Liver (tissue), 9 donors: Measurements from ENCODE around the gene TAMALIN. TPM values are rescaled to one million over a fixed set of nuclear protein-coding genes. Genes with fewer than 3 reads are reported as not detected.
A peak's percentile ranks its signal among the peaks of the same experiment; 100 is the strongest.

Experiments
- DNase-seq: peaks from one replicate; pipeline ENCODE4 v3.0.0-alpha.2; 2017; ENCODE audit warnings: low spot score
- H3K27ac ChIP-seq, 2 donors: one replicate each; pipeline ENCODE4 v1.7.0; 2013; ENCODE audit warnings: inconsistent platforms in 2 of 2, low read length in 2 of 2, control low read depth in 1 of 2, low read depth in 1 of 2, mild to moderate bottlenecking in 1 of 2
- H3K27me3 ChIP-seq, 4 donors: one replicate each; pipeline versions ENCODE4 v1.6.1 to v1.7.0; 2013; ENCODE audit warnings: low read length in 3 of 4, inconsistent platforms in 1 of 4, mild to moderate bottlenecking in 1 of 4, moderate library complexity in 1 of 4; ENCODE audit not compliant: control insufficient read depth in 4 of 4, insufficient read depth in 4 of 4
- H3K36me3 ChIP-seq, 4 donors: one replicate each; pipeline versions ENCODE4 v1.6.1 to v1.7.0; 2013; ENCODE audit warnings: low read length in 3 of 4, mild to moderate bottlenecking in 3 of 4, low read depth in 1 of 4, moderate library complexity in 1 of 4; ENCODE audit not compliant: control insufficient read depth in 4 of 4, insufficient read depth in 3 of 4
- H3K4me1 ChIP-seq, 4 donors: one replicate each; pipeline versions ENCODE4 v1.6.1 to v1.7.0; 2013; ENCODE audit warnings: low read length in 3 of 4, mild to moderate bottlenecking in 3 of 4, moderate library complexity in 1 of 4; ENCODE audit not compliant: control insufficient read depth in 4 of 4, insufficient read depth in 4 of 4
- H3K4me3 ChIP-seq, 3 donors: one replicate each; pipeline versions ENCODE4 v1.6.1 to v1.7.0; 2013; ENCODE audit warnings: low read length in 3 of 3, control low read depth in 1 of 3, low read depth in 1 of 3, mild to moderate bottlenecking in 1 of 3
- H3K9ac ChIP-seq, 2 donors: one replicate each; pipeline ENCODE4 v1.7.0; 2013; ENCODE audit warnings: low read length in 2 of 2, mild to moderate bottlenecking in 2 of 2, moderate library complexity in 2 of 2, control low read depth in 1 of 2, low read depth in 1 of 2
- H3K9me3 ChIP-seq, 4 donors: one replicate each; pipeline versions ENCODE4 v1.6.1 to v1.7.0; 2013; ENCODE audit warnings: low read length in 3 of 4; ENCODE audit not compliant: control insufficient read depth in 4 of 4
- EGR1 ChIP-seq, 2 donors: IDR thresholded peaks; 2 replicates each; pipeline ENCODE4 v1.6.1; 2016 to 2018; ENCODE audit warnings: antibody characterized with exemption in 2 of 2, low read depth in 2 of 2
- FOXA1 ChIP-seq: IDR thresholded peaks from 2 replicates; pipeline ENCODE4 v1.6.1; 2016; ENCODE audit warnings: antibody characterized with exemption
- FOXA2 ChIP-seq: IDR thresholded peaks from 2 replicates; pipeline ENCODE4 v1.6.1; 2016; ENCODE audit warnings: antibody characterized with exemption
- GABPA ChIP-seq, 2 donors: IDR thresholded peaks in 1 of 2; conservative IDR thresholded peaks in 1 of 2; 2 replicates each; pipeline ENCODE4 v1.6.1; 2016; ENCODE audit warnings: antibody characterized with exemption in 2 of 2, mild to moderate bottlenecking in 1 of 2, moderate library complexity in 1 of 2
- HNF4A ChIP-seq, 2 donors: conservative IDR thresholded peaks; 2 replicates each; pipeline ENCODE4 v1.6.1; 2016; ENCODE audit warnings: antibody characterized with exemption in 2 of 2, mild to moderate bottlenecking in 2 of 2
- HNF4G ChIP-seq: IDR thresholded peaks from 2 replicates; pipeline ENCODE4 v1.6.1; 2016; ENCODE audit warnings: antibody characterized with exemption
- JUND ChIP-seq, 2 donors: IDR thresholded peaks; 2 replicates each; pipeline ENCODE4 v1.6.1; 2016; ENCODE audit warnings: antibody characterized with exemption in 2 of 2
- NR2F2 ChIP-seq: IDR thresholded peaks from 2 replicates; pipeline ENCODE4 v1.6.1; 2016; ENCODE audit warnings: antibody characterized with exemption
- RAD21 ChIP-seq, 2 donors: IDR thresholded peaks; 2 replicates each; pipeline ENCODE4 v1.6.1; 2016; ENCODE audit warnings: antibody characterized with exemption in 2 of 2, mild to moderate bottlenecking in 2 of 2
- RXRA ChIP-seq, 2 donors: IDR thresholded peaks; 2 replicates each; pipeline ENCODE4 v1.6.1; 2017 to 2018; ENCODE audit warnings: antibody characterized with exemption in 2 of 2, mild to moderate bottlenecking in 1 of 2
- SP1 ChIP-seq: IDR thresholded peaks from 2 replicates; pipeline ENCODE4 v1.6.1; 2018; ENCODE audit warnings: antibody characterized with exemption, mild to moderate bottlenecking
- TAF1 ChIP-seq: conservative IDR thresholded peaks from 2 replicates; pipeline ENCODE4 v1.6.1; 2016; ENCODE audit warnings: antibody characterized with exemption, mild to moderate bottlenecking
- YY1 ChIP-seq: IDR thresholded peaks from 2 replicates; pipeline ENCODE4 v1.6.1; 2016; ENCODE audit warnings: antibody characterized with exemption, mild to moderate bottlenecking
- WGBS: extraction: QIAGEN DNeasy Blood & Tissue Kit; methylation state at CpG from one replicate; pipeline ENCODE4 v1.1.7; 2013; 5-methylcytosine and 5-hydroxymethylcytosine counted together
- polyA plus RNA-seq, 2 donors: library from polyadenylated mRNA; stranded (reverse) in 1 of 2; unstranded in 1 of 2; fragments of 200-250 nt in 1 of 2; fragments of >200 nt in 1 of 2; fragmentation: Nextera tagmentation in 1 of 2; extraction: Ambion mirVana in 1 of 2; gene quantifications; one replicate each; pipeline versions ENCODE4 v1.2.1 to v1.2.3, GENCODE V29; 2013 to 2015
- total RNA-seq, 2 donors: library from RNA; depleted of rRNA; stranded (reverse); fragments of >200 nt; gene quantifications; one replicate each; pipeline ENCODE4 v1.2.3, GENCODE V29; 2014
- TF ChIP-seq, protein P1 (sequence below): IDR thresholded peaks from 2 replicates; pipeline ENCODE4 v1.6.1; 2016; ENCODE audit warnings: antibody characterized with exemption
- TF ChIP-seq, protein P2 (sequence below): IDR thresholded peaks from 2 replicates; pipeline ENCODE4 v1.6.1; 2016; ENCODE audit warnings: antibody characterized with exemption
- TF ChIP-seq, protein P3 (sequence below): fragments of 150-350 bp; IDR thresholded peaks from 2 replicates; pipeline ENCODE4 v1.5.1; 2017; ENCODE audit warnings: improper control_type of control experiment, low read depth, low read length; ENCODE audit not compliant: missing input control
- TF ChIP-seq, protein P4 (sequence below): IDR thresholded peaks from 2 replicates; pipeline ENCODE4 v1.6.1; 2016; ENCODE audit warnings: antibody characterized with exemption
- TF ChIP-seq, protein P5 (sequence below): IDR thresholded peaks from 2 replicates; pipeline ENCODE4 v1.6.1; 2016; ENCODE audit warnings: antibody characterized with exemption, mild to moderate bottlenecking
- donor health status: healthy.
- donor health status: healthy.
- donor health status: healthy.
- donor health status: healthy.
- donor health status: healthy.

Gene TAMALIN
- total and polyA plus RNA-seq, 4 donors, result 1.1 to 9.9 (median 2.5) TPM

DNA sequence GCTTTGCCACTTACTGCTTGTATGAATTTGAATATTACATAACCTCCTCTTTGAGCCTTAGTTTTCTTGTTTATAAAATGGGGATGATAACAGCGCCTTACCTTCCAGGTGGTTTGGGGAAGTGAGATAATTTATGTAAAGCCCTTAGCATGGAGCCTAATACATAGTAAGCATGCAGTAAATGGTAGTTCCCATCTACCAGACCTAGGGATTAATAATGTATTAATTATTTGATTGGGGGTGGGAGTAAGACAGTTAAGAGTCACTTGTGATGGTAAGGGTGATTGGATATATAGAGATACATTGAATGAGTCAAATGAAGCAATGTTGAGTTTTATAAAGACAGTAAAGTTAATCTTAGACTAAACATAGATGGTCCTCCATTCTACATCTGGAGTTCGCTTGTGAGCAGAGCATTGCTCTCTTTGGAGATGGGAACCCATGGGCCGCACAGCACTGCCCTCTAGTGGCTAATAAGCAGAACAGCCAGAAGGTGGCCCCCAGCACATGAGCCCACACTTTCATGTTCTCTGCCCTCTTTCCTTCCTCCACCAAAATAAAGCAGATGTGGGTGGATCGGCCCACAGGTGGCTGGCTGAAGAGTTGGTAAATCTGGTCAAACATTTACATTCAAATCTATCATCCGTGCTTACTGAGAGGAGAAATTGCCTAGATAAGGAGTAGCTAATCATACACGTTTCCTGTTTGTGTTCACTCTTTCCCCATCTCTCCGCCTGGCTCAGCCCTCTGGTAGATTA, 26.5 kb upstream of the TAMALIN start (continued):
- no peak for TF ChIP-seq YY1
- TF ChIP-seq FOXA1, result peak; percentile 33
- TF ChIP-seq HNF4G, result no peak
- TF ChIP-seq HNF4A (conservative IDR thresholded peaks at IDR 0.05), result peak in 1 of 2 donors; percentile 30

DNA sequence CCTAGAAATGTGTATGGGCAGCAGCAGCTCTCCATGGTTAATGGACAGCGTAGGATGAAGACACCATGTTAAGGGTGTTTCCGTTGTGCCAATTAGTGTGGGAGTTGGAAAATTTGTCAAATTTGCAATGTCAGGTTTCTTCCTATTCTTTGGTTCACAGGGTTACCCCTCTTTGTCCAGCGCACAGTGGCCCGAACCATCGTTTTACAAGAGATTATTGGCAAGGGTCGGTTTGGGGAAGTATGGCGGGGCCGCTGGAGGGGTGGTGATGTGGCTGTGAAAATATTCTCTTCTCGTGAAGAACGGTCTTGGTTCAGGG, 26.0 kb upstream of the TAMALIN start:
- TF ChIP-seq, protein P1, sequence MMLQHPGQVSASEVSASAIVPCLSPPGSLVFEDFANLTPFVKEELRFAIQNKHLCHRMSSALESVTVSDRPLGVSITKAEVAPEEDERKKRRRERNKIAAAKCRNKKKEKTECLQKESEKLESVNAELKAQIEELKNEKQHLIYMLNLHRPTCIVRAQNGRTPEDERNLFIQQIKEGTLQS, result no peak
- no peak for TF ChIP-seq NR2F2
- TF ChIP-seq GABPA (IDR thresholded peaks at IDR 0.05 in 1 of 2, conservative IDR thresholded peaks at IDR 0.05 in 1 of 2), result peak in 1 of 2 donors; percentile 1
- no peak for TF ChIP-seq JUND (IDR thresholded peaks at IDR 0.05)
- 84% methylated on average over 10 of the region's 10 CpGs for WGBS
- no peak overlapping the region for H3K27ac ChIP-seq

DNA sequence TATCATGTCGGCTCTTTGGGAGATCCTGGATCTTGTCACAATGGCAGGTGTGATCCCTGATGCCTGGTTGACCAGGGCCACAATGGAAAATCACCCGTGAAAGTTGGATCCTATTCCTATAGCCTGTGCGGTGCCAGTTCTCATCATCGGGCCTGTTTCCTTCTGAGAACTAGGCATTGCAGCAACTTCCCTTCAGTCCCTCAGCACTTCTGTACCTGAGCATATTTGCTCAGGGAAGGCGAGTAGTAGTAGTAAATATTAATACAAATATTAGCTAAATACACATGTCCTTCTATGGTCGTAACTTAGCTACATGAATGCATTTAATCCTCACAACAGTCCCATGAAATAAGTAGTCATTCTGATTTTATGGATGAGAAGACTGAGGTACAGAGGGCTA, 22.1 kb upstream of the TAMALIN start:
- no peak overlapping the region for H3K27ac ChIP-seq
- H3K27me3 ChIP-seq, result no peaks in the 10 kb centered on the region
- peaks cover 0 to 9% (median 3%) of the 10 kb centered on the region in 4 donors for H3K4me1 ChIP-seq
- no peak overlapping the region for H3K4me3 ChIP-seq
- TF ChIP-seq TAF1, result no peak
- TF ChIP-seq JUND (IDR thresholded peaks at IDR 0.05), result no peak
- no peak for TF ChIP-seq HNF4A (conservative IDR thresholded peaks at IDR 0.05)
- TF ChIP-seq RXRA (IDR thresholded peaks at IDR 0.05), result no peak
- TF ChIP-seq, protein P2, sequence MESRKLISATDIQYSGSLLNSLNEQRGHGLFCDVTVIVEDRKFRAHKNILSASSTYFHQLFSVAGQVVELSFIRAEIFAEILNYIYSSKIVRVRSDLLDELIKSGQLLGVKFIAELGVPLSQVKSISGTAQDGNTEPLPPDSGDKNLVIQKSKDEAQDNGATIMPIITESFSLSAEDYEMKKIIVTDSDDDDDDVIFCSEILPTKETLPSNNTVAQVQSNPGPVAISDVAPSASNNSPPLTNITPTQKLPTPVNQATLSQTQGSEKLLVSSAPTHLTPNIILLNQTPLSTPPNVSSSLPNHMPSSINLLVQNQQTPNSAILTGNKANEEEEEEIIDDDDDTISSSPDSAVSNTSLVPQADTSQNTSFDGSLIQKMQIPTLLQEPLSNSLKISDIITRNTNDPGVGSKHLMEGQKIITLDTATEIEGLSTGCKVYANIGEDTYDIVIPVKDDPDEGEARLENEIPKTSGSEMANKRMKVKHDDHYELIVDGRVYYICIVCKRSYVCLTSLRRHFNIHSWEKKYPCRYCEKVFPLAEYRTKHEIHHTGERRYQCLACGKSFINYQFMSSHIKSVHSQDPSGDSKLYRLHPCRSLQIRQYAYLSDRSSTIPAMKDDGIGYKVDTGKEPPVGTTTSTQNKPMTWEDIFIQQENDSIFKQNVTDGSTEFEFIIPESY, result no peak
- TF ChIP-seq HNF4G, result no peak
- no peak for TF ChIP-seq FOXA2
- no peak for TF ChIP-seq FOXA1
- TF ChIP-seq, protein P1, result no peak
- no peak for TF ChIP-seq GABPA (IDR thresholded peaks at IDR 0.05 in 1 of 2, conservative IDR thresholded peaks at IDR 0.05 in 1 of 2)
- no peak for TF ChIP-seq SP1
- TF ChIP-seq, protein P3, sequence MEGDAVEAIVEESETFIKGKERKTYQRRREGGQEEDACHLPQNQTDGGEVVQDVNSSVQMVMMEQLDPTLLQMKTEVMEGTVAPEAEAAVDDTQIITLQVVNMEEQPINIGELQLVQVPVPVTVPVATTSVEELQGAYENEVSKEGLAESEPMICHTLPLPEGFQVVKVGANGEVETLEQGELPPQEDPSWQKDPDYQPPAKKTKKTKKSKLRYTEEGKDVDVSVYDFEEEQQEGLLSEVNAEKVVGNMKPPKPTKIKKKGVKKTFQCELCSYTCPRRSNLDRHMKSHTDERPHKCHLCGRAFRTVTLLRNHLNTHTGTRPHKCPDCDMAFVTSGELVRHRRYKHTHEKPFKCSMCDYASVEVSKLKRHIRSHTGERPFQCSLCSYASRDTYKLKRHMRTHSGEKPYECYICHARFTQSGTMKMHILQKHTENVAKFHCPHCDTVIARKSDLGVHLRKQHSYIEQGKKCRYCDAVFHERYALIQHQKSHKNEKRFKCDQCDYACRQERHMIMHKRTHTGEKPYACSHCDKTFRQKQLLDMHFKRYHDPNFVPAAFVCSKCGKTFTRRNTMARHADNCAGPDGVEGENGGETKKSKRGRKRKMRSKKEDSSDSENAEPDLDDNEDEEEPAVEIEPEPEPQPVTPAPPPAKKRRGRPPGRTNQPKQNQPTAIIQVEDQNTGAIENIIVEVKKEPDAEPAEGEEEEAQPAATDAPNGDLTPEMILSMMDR, result no peak
- no peak for TF ChIP-seq EGR1 (IDR thresholded peaks at IDR 0.05; ENCODE audit: low read depth in 2 of 2)
- TF ChIP-seq NR2F2, result no peak
- no peak for TF ChIP-seq YY1
- TF ChIP-seq, protein P4, sequence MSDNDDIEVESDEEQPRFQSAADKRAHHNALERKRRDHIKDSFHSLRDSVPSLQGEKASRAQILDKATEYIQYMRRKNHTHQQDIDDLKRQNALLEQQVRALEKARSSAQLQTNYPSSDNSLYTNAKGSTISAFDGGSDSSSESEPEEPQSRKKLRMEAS, result no peak
- TF ChIP-seq RAD21 (IDR thresholded peaks at IDR 0.05), result no peak
- TF ChIP-seq, protein P5, sequence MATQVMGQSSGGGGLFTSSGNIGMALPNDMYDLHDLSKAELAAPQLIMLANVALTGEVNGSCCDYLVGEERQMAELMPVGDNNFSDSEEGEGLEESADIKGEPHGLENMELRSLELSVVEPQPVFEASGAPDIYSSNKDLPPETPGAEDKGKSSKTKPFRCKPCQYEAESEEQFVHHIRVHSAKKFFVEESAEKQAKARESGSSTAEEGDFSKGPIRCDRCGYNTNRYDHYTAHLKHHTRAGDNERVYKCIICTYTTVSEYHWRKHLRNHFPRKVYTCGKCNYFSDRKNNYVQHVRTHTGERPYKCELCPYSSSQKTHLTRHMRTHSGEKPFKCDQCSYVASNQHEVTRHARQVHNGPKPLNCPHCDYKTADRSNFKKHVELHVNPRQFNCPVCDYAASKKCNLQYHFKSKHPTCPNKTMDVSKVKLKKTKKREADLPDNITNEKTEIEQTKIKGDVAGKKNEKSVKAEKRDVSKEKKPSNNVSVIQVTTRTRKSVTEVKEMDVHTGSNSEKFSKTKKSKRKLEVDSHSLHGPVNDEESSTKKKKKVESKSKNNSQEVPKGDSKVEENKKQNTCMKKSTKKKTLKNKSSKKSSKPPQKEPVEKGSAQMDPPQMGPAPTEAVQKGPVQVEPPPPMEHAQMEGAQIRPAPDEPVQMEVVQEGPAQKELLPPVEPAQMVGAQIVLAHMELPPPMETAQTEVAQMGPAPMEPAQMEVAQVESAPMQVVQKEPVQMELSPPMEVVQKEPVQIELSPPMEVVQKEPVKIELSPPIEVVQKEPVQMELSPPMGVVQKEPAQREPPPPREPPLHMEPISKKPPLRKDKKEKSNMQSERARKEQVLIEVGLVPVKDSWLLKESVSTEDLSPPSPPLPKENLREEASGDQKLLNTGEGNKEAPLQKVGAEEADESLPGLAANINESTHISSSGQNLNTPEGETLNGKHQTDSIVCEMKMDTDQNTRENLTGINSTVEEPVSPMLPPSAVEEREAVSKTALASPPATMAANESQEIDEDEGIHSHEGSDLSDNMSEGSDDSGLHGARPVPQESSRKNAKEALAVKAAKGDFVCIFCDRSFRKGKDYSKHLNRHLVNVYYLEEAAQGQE, result no peak
- no peaks in the 10 kb centered on the region for H3K9me3 ChIP-seq
- WGBS, result 74% methylated on average over 6 of the region's 6 CpGs
- no peak overlapping the region for H3K9ac ChIP-seq
- DNase-seq, result no peak
- peaks cover 6 to 56% (median 52%) of the 10 kb centered on the region in 4 donors for H3K36me3 ChIP-seq

More for the DNA sequence above, 26.0 kb upstream of the TAMALIN start:
- DNase-seq, result no peak
- Histone ChIP-seq H3K9ac (peak overlapping the region in 1 of 2 donors; percentile 2), H3K36me3 (peaks cover 10 to 46% (median 43%) of the 10 kb centered on the region in 4 donors), H3K9me3 (no peaks in the 10 kb centered on the region), H3K27me3 (no peaks in the 10 kb centered on the region), H3K4me3 (no peak overlapping the region), H3K4me1 (peaks cover 5 to 32% (median 28%) of the 10 kb centered on the region in 4 donors)
